MCF 10A (cell line): ENCODE data around the gene SNX2. TPM values are rescaled to one million over a fixed set of nuclear protein-coding genes. Genes with fewer than 3 reads are reported as not detected.

Source experiments
- BruUV-seq: library from RNA; stranded (reverse); fragments of 400-500 nt; replicated peaks from 2 replicates; lab custom pipeline; 2021; lab: Mats Ljungman, UMichigan
- CTCF ChIA-PET: fragments of 300-600 bp; sonication (Branson Sonifier 250); formaldehyde crosslinking; extraction: SDS; loops from one replicate; lab custom pipeline; 2021; ENCODE audit warnings: antibody characterized with exemption, inconsistent platforms; lab: Yijun Ruan, JAX
- POLR2A ChIA-PET: fragments of 300-600, 350-650 bp; sonication (Branson Sonifier 250); formaldehyde crosslinking; extraction: SDS; loops from one replicate; lab custom pipeline; 2020; ENCODE audit warnings: antibody characterized with exemption, inconsistent platforms; lab: Yijun Ruan, JAX
- DNase-seq: peaks from one replicate; pipeline ENCODE4 v3.0.0-alpha.2; 2018; ENCODE audit not compliant: unreplicated experiment
- H3K27ac Mint-ChIP-seq: one replicate; pipeline ENCODE4 v1.8.0; 2022; ENCODE audit warnings: mild to moderate bottlenecking, low read depth, mixed read lengths; ENCODE audit not compliant: unreplicated experiment
- H3K27me3 Mint-ChIP-seq: one replicate; pipeline ENCODE4 v1.8.0; 2022; ENCODE audit warnings: mixed read lengths; ENCODE audit not compliant: insufficient read depth, unreplicated experiment
- H3K36me3 Mint-ChIP-seq: one replicate; pipeline ENCODE4 v1.8.0; 2022; ENCODE audit warnings: mild to moderate bottlenecking, moderate library complexity, mixed read lengths; ENCODE audit not compliant: insufficient read depth, unreplicated experiment
- H3K4me1 Mint-ChIP-seq: one replicate; pipeline ENCODE4 v1.8.0; 2022; ENCODE audit warnings: mixed read lengths; ENCODE audit not compliant: insufficient read depth, unreplicated experiment
- H3K4me3 Mint-ChIP-seq: one replicate; pipeline ENCODE4 v1.8.0; 2022; ENCODE audit warnings: mild to moderate bottlenecking, moderate library complexity, mixed read lengths; ENCODE audit not compliant: unreplicated experiment
- H3K9me3 Mint-ChIP-seq: one replicate; pipeline ENCODE4 v1.8.0; 2022; ENCODE audit warnings: mixed read lengths; ENCODE audit not compliant: unreplicated experiment
- CTCF ChIP-seq: fragments of 200-600 bp; IDR thresholded peaks from one replicate; pipeline ENCODE4 v1.8.0; 2022; ENCODE audit warnings: antibody characterized with exemption, mild to moderate bottlenecking; ENCODE audit not compliant: unreplicated experiment
- intact Hi-C: fragments of 100-400 bp; cut with micrococcal nuclease; formaldehyde crosslinking; loops from 2 replicates; pipeline ENCODE4 v1.14.1; 2022
- total RNA-seq: library from RNA; stranded (reverse); gene quantifications from 2 replicates; pipeline ENCODE4 v1.2.3, GENCODE V29; 2022

Gene SNX2
- total RNA-seq, 1 experiment from 2014 or later, result 120 TPM

DNA sequence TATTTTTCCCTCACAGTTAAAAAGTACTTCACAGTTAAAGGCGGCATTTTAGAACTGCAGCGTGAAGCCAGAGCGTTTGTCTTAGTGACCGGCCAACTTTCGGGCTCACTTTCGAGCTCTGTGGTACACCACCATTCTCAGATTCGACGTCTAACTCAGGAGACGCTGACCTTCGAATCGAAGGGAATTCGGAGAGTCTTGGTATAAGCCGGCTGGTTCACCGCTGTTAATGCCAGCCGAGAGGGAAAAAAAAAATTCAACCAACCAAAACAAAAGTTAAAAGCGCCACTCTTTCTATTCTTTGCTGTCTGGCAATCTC lies 70.0 kb downstream of the SNX2 start:
- no peak for TF ChIP-seq CTCF
- Mint-ChIP-seq H3K36me3 (peaks cover 5% of the 10 kb centered on the region), H3K27me3 (no peaks in the 10 kb centered on the region), H3K4me1 (peaks cover 34% of the 10 kb centered on the region), H3K4me3 (peak overlapping the region; percentile 85), H3K27ac (peak overlapping the region; percentile 82), H3K9me3 (no peaks in the 10 kb centered on the region)
- no peak for DNase-seq
- CTCF ChIA-PET, result interaction anchor here (0.6 to 2.7 kb wide), 15 partner anchors 27 to 666 kb away, joined by 3 to 21 read pairs (median 3); no protein-coding TSS in a partner anchor
- intact Hi-C loops, result loop anchor here (1.0 to 10.0 kb wide), 6 partner anchors 37 to 663 kb away; partner anchors contain the start of genes PPIC and SNX2
- TSS peak; percentile 64 for BruUV-seq
- POLR2A ChIA-PET, result interaction anchor here (0.5 to 7.6 kb wide), 30 partner anchors 11 to 734 kb away, joined by 3 to 67 read pairs (median 3); partner anchors contain the start of genes CEP120 and SNX2

DNA sequence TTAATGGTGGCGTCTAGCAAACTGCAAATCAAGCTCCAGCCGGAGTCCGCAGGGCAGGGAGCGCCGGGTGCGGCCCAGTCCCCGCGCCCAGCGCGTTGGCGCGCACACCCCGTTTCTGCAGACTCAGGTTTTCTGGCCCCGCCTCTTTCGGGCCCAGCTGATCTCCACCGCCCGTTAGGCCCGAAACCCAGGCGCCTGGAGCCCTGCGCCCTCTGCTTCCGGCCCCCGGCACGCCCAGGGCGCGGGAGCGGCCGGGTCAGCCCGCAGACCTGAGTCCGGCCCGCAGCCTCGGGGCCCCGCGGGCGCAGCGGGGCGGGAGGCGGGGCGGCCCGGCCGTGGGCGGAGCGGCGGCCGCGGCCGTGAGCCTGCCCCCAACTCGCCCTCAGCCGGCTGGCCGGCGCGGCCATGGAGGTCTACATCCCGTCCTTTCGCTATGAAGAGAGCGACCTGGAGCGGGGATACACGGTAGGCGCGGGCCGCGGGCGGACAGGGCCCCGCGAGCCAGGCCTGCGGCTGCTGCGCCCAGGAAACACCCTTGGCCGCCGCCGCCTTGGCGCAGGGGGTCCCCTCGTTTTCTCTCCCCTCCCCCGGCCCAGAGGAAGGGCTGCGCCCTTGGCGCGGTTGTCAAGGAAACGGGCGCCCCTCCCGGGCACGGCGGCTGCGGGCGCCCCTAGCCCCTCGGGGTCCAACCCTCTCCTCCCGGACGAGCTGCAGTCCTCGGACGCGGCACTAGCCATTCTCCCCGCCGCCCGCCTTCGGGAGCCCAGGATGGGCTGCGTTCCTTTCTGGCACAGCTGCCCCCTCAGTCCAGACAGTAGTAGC lies 70.6 kb downstream of the SNX2 start, which contains the start of gene SNX24:
Gene SNX24, plus strand, starts transcription at position 385 of the 822 bp plus-strand sequence. Its CDS starts 21 bp downstream, at position 406.
- POLR2A ChIA-PET, result interaction anchor here (0.5 to 7.6 kb wide), 44 partner anchors 12 to 733 kb away, joined by 3 to 67 read pairs (median 3); partner anchors contain the start of genes CEP120 and SNX2
- Mint-ChIP-seq H3K4me1 (peaks cover 40% of the 10 kb centered on the region), H3K27me3 (no peaks in the 10 kb centered on the region), H3K36me3 (peaks cover 5% of the 10 kb centered on the region), H3K9me3 (no peaks in the 10 kb centered on the region), H3K27ac (peak within 1 kb of the TSS; percentile 91), H3K4me3 (peak within 1 kb of the TSS; percentile 85)
- intact Hi-C loops, result loop anchor here (1.0 to 10.0 kb wide), 7 partner anchors 37 to 663 kb away; partner anchors contain the start of genes PPIC and SNX2
- CTCF ChIA-PET, result interaction anchor here (0.6 to 2.7 kb wide), 16 partner anchors 27 to 665 kb away, joined by 3 to 21 read pairs (median 4); no protein-coding TSS in a partner anchor
- peak; percentile 85 for DNase-seq
- no peak for TF ChIP-seq CTCF
- no TSS peak for BruUV-seq

- ChIA-PET CTCF (interaction anchor here (0.6 to 2.7 kb wide), 9 partner anchors 34 to 522 kb away, joined by 3 to 21 read pairs (median 5); no protein-coding TSS in a partner anchor), POLR2A (interaction anchor here (0.6 to 7.6 kb wide), 34 partner anchors 12 to 683 kb away, joined by 3 to 67 read pairs (median 4); partner anchors contain the start of gene SNX2)
- BruUV-seq, result TSS peak; percentile 42
- DNase-seq, result peak; percentile 86
- no peak for TF ChIP-seq CTCF
- no peaks in the 10 kb centered on the region for H3K9me3 Mint-ChIP-seq
- H3K27me3 Mint-ChIP-seq, result no peaks in the 10 kb centered on the region
- peaks cover 46% of the 10 kb centered on the region for H3K4me1 Mint-ChIP-seq
- H3K36me3 Mint-ChIP-seq, result peaks cover 5% of the 10 kb centered on the region
- H3K4me3 Mint-ChIP-seq, result peak overlapping the region; percentile 85
- H3K27ac Mint-ChIP-seq, result peak overlapping the region; percentile 91
- intact Hi-C loops, result loop anchor here (2.0 to 10.0 kb wide), 5 partner anchors 36 to 664 kb away; no protein-coding TSS in a partner anchor
Observed at GRCh38 chr5:122846051-122846550, 71.2 kb downstream of the SNX2 start.
